Stimulated activated CD8-positive, alpha-beta memory T cell treated with anti-CD3 and anti-CD28 coated beads, Interleukin-7, amount 100 ng/mL, for 48 hours (primary cell): ENCODE results near the gene SSNA1.
A peak's percentile ranks its signal among the peaks of the same experiment; 100 is the strongest.

Source experiments
- DNase-seq, 2 donors: peaks; one replicate each; pipeline ENCODE4 v3.0.0-alpha.2; 2020; ENCODE audit warnings: low read depth in 1 of 2; ENCODE audit errors: extremely low read depth in 1 of 2

SSNA1 gene

DNA sequence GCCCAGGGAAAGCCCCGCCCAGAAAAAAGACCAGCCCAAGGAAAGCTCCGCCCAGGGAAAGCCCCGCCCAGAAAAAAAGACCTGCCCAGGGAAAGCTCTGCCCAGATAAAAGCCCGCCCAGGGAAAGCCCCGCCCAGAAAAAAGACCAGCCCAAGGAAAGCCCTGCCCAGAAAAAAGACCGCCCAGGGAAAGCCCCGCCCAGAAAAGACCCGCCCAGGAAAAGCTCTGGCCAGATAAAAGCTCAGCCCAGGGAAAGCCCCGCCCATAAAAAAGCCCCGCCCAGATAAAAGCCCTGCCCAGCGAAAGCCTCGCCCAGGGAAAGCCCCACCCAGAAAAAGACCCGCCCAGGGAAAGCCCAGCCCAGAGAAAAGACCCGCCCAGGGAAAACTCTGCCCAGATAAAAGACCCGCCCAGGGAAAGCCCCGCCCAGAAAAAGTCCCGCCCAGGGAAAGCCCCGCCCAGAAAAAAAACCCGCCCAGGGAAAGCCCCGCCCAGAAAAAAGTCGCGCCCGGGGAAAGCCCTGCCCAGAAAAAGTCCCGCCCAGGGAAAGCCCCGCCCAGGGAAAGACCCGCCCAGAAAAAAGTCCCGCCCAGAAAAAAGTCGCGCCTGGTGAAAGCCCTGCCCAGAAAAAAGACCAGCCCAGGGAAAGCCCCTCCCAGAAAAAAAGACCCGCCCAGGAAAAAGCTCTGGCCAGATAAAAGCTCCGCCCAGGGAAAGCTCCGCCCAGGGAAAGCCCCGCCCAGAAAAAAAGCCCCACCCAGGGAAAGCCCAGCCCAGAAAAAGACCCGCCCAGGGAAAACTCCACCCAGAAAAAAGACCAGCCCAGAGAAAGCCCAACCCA is 37.6 kb upstream of the SSNA1 start:
- peak in 1 of 2 donors; percentile 73 for DNase-seq

GRCh38 chr9:137152844-137153405 is 35.6 kb upstream of the SSNA1 start:
- DNase-seq = no peak

- peak; percentile 43 to 51 for DNase-seq
These were observed 31.7 kb upstream of the SSNA1 start for GRCh38 chr9:137156567-137157375.

DNA sequence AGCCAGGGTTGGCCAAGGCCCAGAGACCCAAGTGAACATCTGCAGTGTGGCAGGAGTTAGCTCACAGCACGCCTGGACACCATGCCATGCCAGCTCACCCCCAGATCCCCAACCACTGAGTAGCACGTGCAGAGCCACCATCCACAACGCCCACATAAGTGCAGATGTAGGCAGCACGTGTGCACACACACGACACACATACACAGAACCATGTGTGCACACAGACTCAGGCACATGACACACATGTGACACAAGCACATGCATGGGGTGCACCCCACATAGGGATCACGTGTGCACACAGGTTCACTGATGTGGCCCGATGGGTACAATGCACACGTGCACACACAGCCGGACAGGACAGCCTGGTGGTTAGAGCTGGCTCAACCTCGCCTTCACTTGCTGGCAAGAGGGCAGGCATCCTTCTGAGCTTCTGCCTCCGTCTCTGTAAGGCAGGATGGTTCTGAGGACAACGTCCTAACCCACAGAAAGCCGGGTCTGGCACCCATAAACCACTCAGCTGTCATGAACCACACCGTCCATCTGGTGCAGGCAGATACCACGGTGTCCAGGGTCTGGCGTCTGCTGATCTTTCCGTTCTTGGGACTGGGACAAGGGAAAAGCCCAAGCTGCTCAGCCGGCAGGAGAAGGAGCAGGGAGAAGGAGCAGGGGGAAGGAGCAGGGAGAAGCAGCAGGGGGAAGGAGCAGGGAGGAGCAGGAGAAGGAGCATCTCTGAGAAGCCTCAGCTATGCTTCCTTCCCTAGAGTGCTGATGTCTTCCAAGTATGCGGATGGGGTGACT is 30.7 kb upstream of the SSNA1 start:
- no peak for DNase-seq

- DNase-seq = no peak
These were observed 29.9 kb upstream of the SSNA1 start for GRCh38 chr9:137158625-137159024.

GRCh38 chr9:137159105-137160053 is 29.1 kb upstream of the SSNA1 start:
- DNase-seq = no peak

- DNase-seq = no peak
These were observed 28.4 kb upstream of the SSNA1 start for GRCh38 chr9:137160054-137160425.

- DNase-seq = no peak
These were observed 27.5 kb upstream of the SSNA1 start for GRCh38 chr9:137160716-137161557.

DNA sequence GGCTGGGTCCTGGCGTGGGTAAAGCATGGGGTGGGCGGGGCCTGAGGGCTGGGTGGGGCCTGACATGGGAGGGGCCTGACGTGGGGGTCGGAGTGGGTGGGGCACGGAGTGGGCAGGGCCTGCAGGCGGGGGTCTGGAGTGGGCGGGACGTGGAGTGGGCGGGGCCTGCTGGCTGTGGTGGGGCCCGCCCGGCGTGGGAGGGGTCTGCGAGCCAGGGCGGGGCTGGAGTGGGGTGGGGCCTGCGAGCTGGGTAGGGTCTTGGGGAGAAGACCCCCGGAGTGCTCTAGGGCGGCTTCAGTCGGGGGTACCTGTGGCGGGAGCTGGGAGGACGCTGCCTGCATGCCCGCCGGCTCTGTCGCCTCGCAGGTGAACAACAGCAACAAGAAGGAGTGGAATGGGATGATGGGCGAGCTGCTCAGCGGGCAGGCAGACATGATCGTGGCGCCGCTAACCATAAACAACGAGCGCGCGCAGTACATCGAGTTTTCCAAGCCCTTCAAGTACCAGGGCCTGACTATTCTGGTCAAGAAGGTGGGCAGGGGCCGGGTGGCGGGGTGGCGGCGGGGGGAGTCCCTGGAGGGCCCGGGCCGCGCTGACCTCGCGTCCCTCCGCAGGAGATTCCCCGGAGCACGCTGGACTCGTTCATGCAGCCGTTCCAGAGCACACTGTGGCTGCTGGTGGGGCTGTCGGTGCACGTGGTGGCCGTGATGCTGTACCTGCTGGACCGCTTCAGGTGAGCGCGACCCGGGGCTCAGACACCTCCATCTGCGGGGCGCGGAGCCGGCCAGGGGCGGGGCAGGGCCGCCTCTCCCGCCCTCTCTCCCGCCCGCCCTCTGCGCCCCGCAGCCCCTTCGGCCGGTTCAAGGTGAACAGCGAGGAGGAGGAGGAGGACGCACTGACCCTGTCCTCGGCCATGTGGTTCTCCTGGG is 26.7 kb upstream of the SSNA1 start:
- no peak for DNase-seq

DNA sequence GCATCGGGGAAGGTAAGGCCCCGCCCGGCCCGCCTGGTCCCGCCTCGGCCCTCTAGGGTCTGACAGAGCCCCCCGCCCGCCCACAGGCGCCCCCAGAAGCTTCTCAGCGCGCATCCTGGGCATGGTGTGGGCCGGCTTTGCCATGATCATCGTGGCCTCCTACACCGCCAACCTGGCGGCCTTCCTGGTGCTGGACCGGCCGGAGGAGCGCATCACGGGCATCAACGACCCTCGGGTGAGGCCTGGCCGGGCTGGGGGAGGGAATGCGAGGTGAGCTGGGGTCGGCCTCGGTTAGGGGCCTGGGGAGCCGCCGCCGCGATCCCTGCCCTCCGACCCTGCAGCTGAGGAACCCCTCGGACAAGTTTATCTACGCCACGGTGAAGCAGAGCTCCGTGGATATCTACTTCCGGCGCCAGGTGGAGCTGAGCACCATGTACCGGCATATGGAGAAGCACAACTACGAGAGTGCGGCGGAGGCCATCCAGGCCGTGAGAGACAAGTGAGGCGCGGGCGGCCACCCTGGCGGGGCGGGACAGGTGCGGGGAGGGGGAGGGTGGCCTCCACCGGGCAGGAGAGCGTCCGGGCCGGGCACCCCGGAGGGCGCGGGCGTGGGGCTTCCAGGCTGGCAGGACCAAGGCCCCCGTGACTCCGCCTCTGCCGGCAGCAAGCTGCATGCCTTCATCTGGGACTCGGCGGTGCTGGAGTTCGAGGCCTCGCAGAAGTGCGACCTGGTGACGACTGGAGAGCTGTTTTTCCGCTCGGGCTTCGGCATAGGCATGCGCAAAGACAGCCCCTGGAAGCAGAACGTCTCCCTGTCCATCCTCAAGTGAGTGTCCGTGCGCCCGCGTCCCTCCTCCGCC is 25.7 kb upstream of the SSNA1 start:
- DNase-seq = no peak

DNA sequence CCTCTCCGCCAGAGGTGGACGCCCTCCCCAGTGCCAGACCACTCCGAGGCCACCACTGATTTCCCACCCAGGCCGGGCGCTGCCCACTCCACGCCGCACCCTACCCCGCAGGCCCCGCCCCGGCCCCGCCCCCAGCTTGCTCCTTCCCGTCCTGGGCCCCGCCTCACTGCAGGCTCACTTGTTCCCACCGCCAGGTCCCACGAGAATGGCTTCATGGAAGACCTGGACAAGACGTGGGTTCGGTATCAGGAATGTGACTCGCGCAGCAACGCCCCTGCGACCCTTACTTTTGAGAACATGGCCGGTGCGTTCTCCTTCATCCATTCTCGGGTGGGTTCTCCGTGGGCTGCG is 25.1 kb upstream of the SSNA1 start:
- no peak for DNase-seq

- DNase-seq = no peak
These were observed 24.7 kb upstream of the SSNA1 start for GRCh38 chr9:137163805-137164204.

GRCh38 chr9:137164370-137165249 is 23.9 kb upstream of the SSNA1 start:
- no peak for DNase-seq

DNA sequence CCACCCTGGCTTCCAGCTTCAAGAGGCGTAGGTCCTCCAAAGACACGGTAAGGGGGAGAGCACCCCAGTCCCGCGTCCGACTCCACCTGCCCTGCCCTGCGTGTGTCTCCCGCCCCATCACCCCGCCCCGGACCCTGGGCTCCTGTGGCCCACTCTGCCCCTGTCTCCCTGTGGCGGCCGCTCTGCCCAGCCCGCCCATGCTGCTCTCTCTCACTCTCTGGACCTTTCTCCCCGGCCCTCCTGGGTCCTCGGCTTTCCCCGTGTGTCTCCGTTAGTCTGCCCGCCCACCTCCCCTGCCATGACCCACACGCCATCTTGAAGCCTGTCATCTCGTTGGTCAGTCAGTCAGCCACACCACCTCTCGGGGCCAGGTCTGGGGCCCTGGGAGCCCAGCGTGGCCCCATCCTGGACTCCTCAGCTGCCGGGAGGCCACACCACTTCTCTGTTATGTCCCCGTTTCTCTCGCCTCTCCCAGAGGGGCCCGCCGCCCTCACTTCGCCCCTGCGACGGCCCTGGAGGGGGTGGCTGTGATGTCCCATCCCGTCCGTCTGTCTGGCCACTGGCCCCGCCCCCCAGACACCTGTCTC is 23.1 kb upstream of the SSNA1 start:
- no peak for DNase-seq

DNA sequence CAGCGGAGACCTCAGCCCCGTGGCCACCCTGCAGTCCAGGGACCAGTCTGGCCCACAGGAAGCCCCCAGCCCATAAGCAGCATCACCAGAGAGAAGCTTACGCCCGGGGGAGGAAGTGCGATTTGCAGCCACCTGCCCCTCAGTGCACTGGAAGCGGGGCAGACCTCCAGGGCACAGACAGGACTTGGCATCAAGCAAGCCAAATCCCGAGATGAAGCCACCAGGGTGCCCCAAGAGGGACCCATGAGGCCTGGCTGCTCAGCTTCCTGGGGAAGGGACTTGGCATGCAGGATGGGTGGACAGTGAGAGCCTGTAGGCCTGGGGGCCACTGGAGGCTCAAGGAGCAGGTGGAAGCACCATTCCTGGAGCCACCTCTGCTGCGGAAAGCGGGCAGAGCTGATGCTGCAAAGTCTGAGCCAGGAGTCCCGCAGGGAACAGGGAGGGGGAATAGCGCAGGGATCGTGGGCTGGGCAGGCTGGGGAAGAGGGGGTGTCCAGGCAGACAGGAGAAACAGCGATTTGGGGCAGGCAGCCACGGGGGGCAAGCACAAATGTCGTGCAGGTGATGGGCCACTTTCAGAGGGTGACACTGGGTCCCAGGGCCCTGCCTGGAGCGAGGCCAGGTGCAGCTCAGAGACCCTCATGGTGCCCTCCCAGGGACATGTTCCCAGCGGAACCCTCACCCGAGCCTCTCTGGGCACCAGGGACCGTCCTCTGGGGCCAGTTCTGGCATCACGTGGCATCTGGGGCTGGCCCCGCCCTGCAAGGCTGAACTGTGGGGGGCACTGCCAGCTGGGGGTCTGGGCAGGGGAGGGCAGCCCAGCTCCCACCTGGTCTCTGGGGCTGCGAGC is 21.9 kb upstream of the SSNA1 start:
- DNase-seq = no peak
